GM21447 (cell line): ENCODE measurements around the gene ENO3.
"Not testable (repeated sequence)": the region's sequence is repeated elsewhere in the genome, so short reads cannot be mapped to it uniquely, and the experiment has no call there.

Experiments
- ATAC-seq: cut with Tn5 transposase; IDR thresholded peaks from one replicate; pipeline ENCODE4 v1.9.1; 2021; ENCODE audit not compliant: unreplicated experiment

ENO3 gene

DNA sequence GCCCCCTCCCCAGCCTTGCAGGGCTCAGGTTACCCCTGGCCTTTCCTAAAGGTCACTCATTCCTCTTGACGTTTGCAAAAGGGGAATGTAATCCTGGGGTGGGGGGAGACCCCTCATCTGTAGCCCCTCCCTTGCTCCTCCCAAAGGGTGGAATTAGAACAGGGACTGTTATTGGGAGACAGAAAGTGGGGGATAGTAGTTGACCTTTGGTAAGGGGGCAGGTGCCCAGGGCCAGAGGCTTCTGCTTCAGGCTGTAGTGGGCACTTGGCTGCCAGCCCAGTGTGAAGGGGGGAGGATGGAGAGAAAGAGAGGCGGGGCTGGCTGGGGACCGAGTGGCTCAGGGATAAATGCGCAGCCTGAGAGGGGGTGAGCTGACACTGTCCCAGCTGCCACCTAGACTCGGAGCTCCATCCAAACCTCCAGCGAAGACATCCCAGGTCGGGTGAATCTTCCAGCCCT is at the start of gene ENO3:
ENO3 (plus strand) TSS at position 374 of the 459 bp plus-strand sequence. CDS start 711 bp downstream, outside the sequence.
- ATAC-seq: no peak

- no peak for ATAC-seq
Observed at GRCh38 chr17:4901648-4902344, 49.1 kb upstream of the ENO3 start.

DNA sequence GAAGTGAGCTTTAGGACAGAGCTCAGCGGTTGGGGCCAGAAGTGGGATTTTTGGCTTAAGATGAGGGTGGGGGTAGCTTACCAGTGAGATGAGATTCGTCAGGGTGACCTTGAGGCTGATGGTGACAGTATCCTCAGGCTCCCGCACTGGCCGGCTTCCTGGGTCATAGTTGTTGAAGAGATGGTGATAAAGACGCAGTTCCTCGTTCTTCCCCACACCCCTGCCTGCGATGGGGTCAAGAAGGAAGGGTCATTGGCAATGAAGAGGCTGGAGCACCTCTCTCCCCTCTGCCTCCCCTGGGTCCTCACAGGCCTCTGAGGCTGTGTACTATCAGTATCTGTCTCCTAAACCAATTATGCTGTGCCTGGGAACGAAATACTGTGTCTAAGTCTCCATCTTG is 48.4 kb upstream of the ENO3 start:
- ATAC-seq: no peak

- ATAC-seq: no peak
Observed at GRCh38 chr17:4903051-4903818, 47.7 kb upstream of the ENO3 start, which contains the start of gene CHRNE. Gene CHRNE (minus strand): TSS chr17:4903098. CDS start chr17:4903063, 35 bp downstream.

DNA sequence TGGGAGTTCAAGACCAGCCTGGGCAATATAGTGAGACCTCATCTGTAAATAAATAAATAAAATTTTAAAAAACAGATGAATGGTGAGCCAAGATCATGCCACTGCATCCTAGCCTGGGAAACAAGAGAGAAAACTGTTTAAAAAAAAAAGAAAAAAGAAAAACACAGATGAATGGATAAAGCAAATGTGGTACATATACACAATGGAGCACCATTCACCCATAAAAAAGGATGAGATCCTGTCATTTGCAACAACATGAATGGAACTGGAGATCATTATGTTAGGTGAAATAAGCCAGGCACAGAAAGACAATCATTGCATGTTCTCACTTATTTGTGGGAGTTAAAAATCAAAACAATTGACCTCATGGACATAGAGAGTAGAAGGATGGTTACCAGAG is 44.3 kb upstream of the ENO3 start:
- not testable (repeated sequence) for ATAC-seq

DNA sequence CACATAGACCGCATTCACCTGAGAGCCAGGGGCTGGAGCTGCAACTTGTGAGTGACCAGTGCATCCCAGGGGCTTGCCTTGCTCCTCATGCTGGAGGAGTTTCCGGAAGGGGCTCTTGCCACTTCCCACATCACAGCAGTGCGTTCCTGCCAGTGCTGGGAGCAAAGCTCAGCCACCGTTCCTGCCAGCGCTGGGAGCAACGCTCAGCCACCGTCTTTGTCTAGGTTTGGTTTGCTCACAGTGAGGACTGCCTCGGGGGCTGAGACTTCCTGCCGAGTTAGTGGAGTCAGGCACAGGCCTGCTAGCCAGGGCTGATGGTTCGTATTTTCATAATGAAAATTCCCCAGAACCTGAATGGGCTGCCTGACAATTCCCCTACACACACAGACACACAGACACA is 42.6 kb upstream of the ENO3 start:
- no peak for ATAC-seq

- peak; percentile 67 for ATAC-seq
Observed at GRCh38 chr17:4908711-4909496, 42.0 kb upstream of the ENO3 start.

GRCh38 chr17:4913994-4914393 is 36.9 kb upstream of the ENO3 start:
- no peak for ATAC-seq

DNA sequence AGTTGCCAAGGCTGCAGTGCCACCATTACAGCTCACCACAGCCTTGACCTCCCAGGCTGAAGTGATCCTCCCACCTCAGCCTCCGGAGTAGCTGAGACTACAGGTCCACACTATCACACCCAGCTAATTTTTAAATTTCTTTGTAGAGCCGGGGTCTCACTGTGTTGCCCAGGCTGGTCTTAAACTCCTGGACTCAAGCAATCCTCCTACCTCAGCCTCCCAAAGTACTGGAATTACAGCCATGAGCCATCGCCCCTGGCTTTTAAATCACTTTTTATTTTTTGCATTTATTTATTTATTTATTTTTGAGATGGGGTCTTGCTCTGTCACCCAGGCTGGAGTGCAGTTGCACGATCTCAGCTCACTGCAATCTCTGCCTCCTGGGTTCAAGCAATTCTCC is 36.4 kb upstream of the ENO3 start:
- not testable (repeated sequence) for ATAC-seq

DNA sequence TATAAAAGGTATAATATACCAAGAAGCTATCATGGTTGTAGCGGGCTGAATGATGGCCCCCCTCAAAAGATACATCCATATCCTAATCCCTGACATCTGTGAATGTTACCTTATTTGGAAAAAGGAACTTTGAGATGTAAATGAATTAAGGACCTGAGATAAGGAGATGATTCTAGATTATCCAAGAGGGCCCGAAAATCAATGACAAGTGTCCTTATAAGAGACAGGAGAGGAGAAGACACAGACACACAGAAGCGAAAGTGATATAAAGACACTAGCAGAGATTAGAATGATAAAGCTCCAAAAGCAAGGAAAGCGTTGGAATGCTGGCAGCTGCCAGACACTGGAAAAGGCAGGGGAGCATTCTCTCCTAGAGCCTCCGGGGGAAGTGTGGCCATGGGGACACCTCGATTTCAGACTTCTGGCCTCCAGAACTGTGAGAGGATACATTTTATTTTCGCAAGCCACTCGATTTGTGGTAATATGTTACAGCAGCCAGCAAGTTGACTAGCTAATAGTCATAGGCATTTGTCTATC is 31.3 kb upstream of the ENO3 start:
- no peak for ATAC-seq

DNA sequence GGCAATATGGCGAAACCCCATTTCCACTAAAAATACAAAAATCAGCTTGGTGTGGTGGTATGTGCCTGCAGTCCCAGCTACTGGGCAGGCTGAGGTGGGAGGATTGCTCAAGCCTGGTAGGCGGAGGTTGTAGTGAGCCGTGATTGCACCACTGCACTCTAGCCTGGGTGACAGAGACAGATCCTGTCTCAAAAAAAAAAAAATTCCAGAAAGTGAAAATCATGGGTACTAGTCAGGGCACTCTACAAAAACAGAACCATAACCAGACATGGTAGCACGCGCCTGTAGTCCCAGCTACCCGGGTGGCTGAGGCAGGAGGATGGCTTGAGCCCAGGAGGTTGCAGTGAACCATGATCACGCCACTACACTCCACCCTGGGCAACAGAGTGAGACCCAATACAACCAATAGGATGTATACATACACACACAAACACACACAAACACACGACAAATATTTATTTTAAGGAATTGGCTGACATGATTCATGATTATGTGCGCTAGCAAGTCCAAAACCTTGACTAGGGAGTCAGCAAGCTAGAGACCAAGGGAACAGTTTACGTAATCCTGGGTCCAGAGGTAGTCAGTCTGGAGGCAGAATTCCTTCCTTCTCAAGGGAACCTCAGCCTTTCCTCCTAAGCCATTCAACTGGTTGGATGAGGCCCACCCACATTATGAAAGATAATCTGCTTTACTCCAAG is 30.4 kb upstream of the ENO3 start:
- no peak for ATAC-seq

DNA sequence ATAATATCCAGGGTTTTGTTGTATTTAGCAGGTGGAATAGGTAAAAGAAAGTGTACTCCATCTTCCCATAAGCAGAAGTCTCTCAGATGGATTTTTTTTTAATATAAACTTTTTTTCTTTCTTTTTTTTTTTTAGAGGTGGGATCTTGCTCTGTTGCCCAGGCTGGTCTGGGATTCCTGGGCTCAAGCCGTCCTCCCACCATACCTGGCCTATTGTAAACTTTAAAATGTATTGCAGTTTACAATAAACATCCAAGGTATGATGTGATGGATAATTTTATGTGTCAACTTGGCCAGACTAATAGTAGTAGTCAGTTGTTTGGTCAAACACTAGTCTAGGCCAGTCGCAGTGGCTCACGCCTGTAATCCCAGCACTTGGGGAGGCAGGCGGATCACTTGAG is 29.6 kb upstream of the ENO3 start:
- ATAC-seq: no peak

- not testable (repeated sequence) for ATAC-seq
Observed at GRCh38 chr17:4926577-4927335, 24.2 kb upstream of the ENO3 start.

DNA sequence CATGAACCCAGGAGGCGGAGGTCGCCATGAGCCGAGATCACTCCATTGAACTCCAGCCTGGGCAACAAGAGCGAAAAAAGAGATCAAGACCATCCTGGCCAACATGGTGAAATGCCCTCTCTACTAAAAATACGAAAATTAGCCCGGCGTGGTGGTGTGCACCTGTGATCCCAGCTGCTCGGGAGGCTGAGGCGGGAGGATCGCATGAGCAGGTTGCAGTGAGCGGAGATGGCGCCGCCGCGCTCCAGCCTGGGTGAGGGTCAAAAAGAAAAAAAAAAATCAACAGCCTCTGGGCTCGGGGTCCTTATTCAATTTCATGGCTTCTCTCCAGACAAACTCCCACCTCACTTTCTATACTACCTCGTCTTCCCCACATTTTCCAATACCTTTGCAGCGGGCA is 22.0 kb upstream of the ENO3 start:
- no peak for ATAC-seq

DNA sequence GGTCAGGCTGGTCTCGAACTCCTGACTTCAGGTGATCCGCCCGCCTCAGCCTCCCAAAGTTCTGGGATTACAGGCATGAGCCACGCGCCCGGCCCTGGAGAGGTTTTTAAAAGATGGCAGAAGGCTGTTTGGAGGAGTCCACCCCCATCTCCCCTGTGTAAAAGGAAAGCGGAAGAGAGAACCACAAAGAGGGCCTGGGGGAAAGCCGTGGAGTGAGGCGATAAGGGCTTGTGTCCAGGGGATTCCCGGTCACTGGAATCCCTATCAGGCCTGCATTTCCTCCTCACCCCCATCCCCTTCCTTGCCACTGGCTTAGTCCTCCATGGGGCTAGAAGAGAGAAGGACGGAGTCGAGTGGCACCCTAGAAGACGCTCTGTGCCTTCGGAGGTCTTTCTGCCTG is 19.0 kb upstream of the ENO3 start, which contains the start of gene GP1BA:
GP1BA (plus strand) TSS at position 315 of the 400 bp plus-strand sequence. CDS start 328 bp downstream, outside the sequence.
- no peak for ATAC-seq

GRCh38 chr17:4932756-4933155 is 18.2 kb upstream of the ENO3 start:
- ATAC-seq: no peak

DNA sequence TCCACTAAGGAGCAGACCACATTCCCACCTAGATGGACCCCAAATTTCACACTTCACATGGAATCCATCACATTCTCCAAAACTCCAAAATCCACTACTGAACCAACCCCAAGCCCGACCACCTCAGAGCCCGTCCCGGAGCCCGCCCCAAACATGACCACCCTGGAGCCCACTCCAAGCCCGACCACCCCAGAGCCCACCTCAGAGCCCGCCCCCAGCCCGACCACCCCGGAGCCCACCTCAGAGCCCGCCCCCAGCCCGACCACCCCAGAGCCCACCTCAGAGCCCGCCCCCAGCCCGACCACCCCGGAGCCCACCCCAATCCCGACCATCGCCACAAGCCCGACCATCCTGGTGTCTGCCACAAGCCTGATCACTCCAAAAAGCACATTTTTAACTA is 17.3 kb upstream of the ENO3 start:
- no peak for ATAC-seq

GRCh38 chr17:4934173-4934979 is 16.5 kb upstream of the ENO3 start:
- no peak for ATAC-seq

- ATAC-seq: no peak
Observed at GRCh38 chr17:4935650-4936049, 15.3 kb upstream of the ENO3 start.
